Lung (tissue), 12 donors: Measurements from ENCODE around the gene UHMK1. TPM values are rescaled to one million over a fixed set of nuclear protein-coding genes. Genes with fewer than 3 reads are reported as not detected.

Experiments
- ATAC-seq: fragments of 200-7000 bp; cut with Tn5 transposase; one replicate; pipeline ENCODE4 v1.9.1; 2020; ENCODE audit warnings: moderate number of reproducible peaks; ENCODE audit not compliant: insufficient read depth, low FRiP score
- DNase-seq, 3 donors: peaks; one replicate each; pipeline ENCODE4 v3.0.0-alpha.2; 2013 to 2017
- H3K27ac ChIP-seq, 2 donors: one replicate each; pipeline ENCODE4 v1.5.1; 2013; ENCODE audit warnings: mild to moderate bottlenecking in 2 of 2, moderate library complexity in 2 of 2, control low read depth in 1 of 2, inconsistent platforms in 1 of 2, low read depth in 1 of 2, low read length in 1 of 2
- H3K27me3 ChIP-seq, 3 donors: one replicate each; pipeline ENCODE4 v1.5.1; 2013; ENCODE audit warnings: low read length in 2 of 3; ENCODE audit not compliant: control insufficient read depth in 3 of 3, insufficient read depth in 3 of 3
- H3K36me3 ChIP-seq, 4 donors: one replicate each; pipeline ENCODE4 v1.5.1; 2013; ENCODE audit warnings: low read length in 4 of 4, mild to moderate bottlenecking in 1 of 4, moderate library complexity in 1 of 4; ENCODE audit not compliant: control insufficient read depth in 4 of 4, insufficient read depth in 4 of 4
- H3K4me1 ChIP-seq, 5 donors: one replicate each; pipeline ENCODE4 v1.5.1; 2013; ENCODE audit warnings: low read length in 5 of 5, mild to moderate bottlenecking in 2 of 5, moderate library complexity in 1 of 5; ENCODE audit not compliant: control insufficient read depth in 5 of 5, insufficient read depth in 5 of 5
- H3K4me3 ChIP-seq: one replicate; pipeline ENCODE4 v1.5.1; 2013; ENCODE audit warnings: mild to moderate bottlenecking, control low read depth, moderate library complexity
- H3K9ac ChIP-seq, 2 donors: one replicate each; pipeline ENCODE4 v1.5.1; 2013; ENCODE audit warnings: low read length in 2 of 2, control low read depth in 1 of 2; ENCODE audit not compliant: insufficient read depth in 1 of 2
- H3K9me3 ChIP-seq, 4 donors: one replicate each; pipeline ENCODE4 v1.5.1; 2013; ENCODE audit warnings: low read length in 3 of 4, mild to moderate bottlenecking in 1 of 4, moderate library complexity in 1 of 4; ENCODE audit not compliant: control insufficient read depth in 4 of 4, insufficient read depth in 3 of 4
- CTCF ChIP-seq: IDR thresholded peaks from 2 replicates; pipeline ENCODE4 v1.5.1; 2012; ENCODE audit warnings: mild to moderate bottlenecking; ENCODE audit errors: control extremely low read depth, extremely low read depth
- WGBS, 2 donors: extraction: QIAGEN DNeasy Blood & Tissue Kit; methylation state at CpG; one replicate each; pipeline ENCODE4 v1.1.7; 2013; 5-methylcytosine and 5-hydroxymethylcytosine counted together
- polyA plus RNA-seq, 2 donors: library from polyadenylated mRNA; stranded (reverse); fragments of 200-250 nt; gene quantifications; one replicate each; pipeline ENCODE4 v1.2.1, GENCODE V29; 2013
- total RNA-seq, 2 donors: library from RNA; depleted of rRNA in 1 of 2; stranded (reverse); fragments of >200 nt in 1 of 2; gene quantifications; one replicate each; pipeline ENCODE4 v1.2.1, GENCODE V29; 2014 to 2021
- donor health status: control.
- donor health status: control.
- donor health status: Bipolar disorder and iron deficiency.
- donor health status: healthy.
- donor health status: DM: yes; HTN: yes; CAD: no.

Gene UHMK1
- total and polyA plus RNA-seq, 4 donors, result 17.5 to 63.0 (median 32.5) TPM

GRCh38 chr1:162561037-162561615, 63.5 kb downstream of the UHMK1 start:
- ATAC-seq (peak; percentile 96), DNase-seq (peak; percentile 98 to 99 (median 98))
- no peaks in the 10 kb centered on the region for H3K27me3 ChIP-seq
- peak overlapping the region in 1 of 2 donors; percentile 61 for H3K9ac ChIP-seq
- no peaks in the 10 kb centered on the region for H3K9me3 ChIP-seq
- H3K4me1 ChIP-seq, result peaks cover 0 to 18% (median 7%) of the 10 kb centered on the region in 5 donors
- peaks cover 0 to 2% (median 0%) of the 10 kb centered on the region in 4 donors for H3K36me3 ChIP-seq
- peak overlapping the region; percentile 89 to 96 for H3K27ac ChIP-seq
- 0 to 1% methylated on average over 49 to 53 of the region's 53 CpGs for WGBS, 2 donors
- peak overlapping the region; percentile 97 for H3K4me3 ChIP-seq
- TF ChIP-seq CTCF, result no peak

- no peaks in the 10 kb centered on the region for H3K27me3 ChIP-seq
- peak within 1 kb of the TSS; percentile 89 to 96 for H3K27ac ChIP-seq
- ATAC-seq (peak; percentile 0), DNase-seq (peak in 1 of 3 donors; percentile 32)
- no peaks in the 10 kb centered on the region for H3K9me3 ChIP-seq
- peak within 1 kb of the TSS; percentile 61 to 76 for H3K9ac ChIP-seq
- H3K4me1 ChIP-seq, result peaks cover 0 to 18% (median 7%) of the 10 kb centered on the region in 5 donors
- WGBS, 2 donors, result 1% methylated on average over 67 to 69 of the region's 69 CpGs
- H3K4me3 ChIP-seq, result peak within 1 kb of the TSS; percentile 97
- TF ChIP-seq CTCF, result no peak
- peaks cover 0 to 4% (median 0%) of the 10 kb centered on the region in 4 donors for H3K36me3 ChIP-seq
Measured at GRCh38 chr1:162561616-162562469, 64.2 kb downstream of the UHMK1 start, which contains the start of gene UAP1. Gene UAP1, plus strand, starts transcription at chr1:162561722. Its CDS starts 4,347 bp downstream, at chr1:162566069.

GRCh38 chr1:162562470-162562828, 64.8 kb downstream of the UHMK1 start:
- WGBS, 2 donors, result 31 to 43% methylated on average over 5 of the region's 5 CpGs
- no peak for ATAC-seq

More at GRCh38 chr1:162562470-162562828, 64.8 kb downstream of the UHMK1 start:
- Histone ChIP-seq H3K36me3 (peaks cover 0 to 5% (median 0%) of the 10 kb centered on the region in 4 donors), H3K9me3 (no peaks in the 10 kb centered on the region), H3K27me3 (no peaks in the 10 kb centered on the region), H3K9ac (peak overlapping the region; percentile 61 to 76), H3K4me3 (peak overlapping the region; percentile 97), H3K4me1 (peaks cover 0 to 18% (median 7%) of the 10 kb centered on the region in 5 donors), H3K27ac (peak overlapping the region; percentile 89 to 96)
- peak in 2 of 3 donors; percentile 58 to 59 for DNase-seq
- no peak for TF ChIP-seq CTCF
